GM20431 (cell line): Measurements from ENCODE around the gene UGDH.
"Not testable (repeated sequence)": the region's sequence is repeated elsewhere in the genome, so short reads cannot be mapped to it uniquely, and the experiment has no call there.

Experiments
- in situ Hi-C: fragments of 300-500 bp; cut with MseI, MboI; formaldehyde crosslinking; loops from one replicate; pipeline ENCODE4 v1.15.0; 2020; ENCODE audit warnings: low sequenced_read_pairs; ENCODE audit not compliant: unreplicated experiment

UGDH gene

GRCh38 chr4:39458161-39458504 lies 69.1 kb downstream of the UGDH start:
- in situ Hi-C loops = not testable (repeated sequence)

- in situ Hi-C loops = no loop called here
Observed at GRCh38 chr4:39456946-39457763, 70.1 kb downstream of the UGDH start.

GRCh38 chr4:39455486-39455885 lies 71.8 kb downstream of the UGDH start:
- in situ Hi-C loops = no loop called here

- in situ Hi-C loops = no loop called here
Observed at GRCh38 chr4:39453738-39454137, 73.5 kb downstream of the UGDH start.

- in situ Hi-C loops = no loop called here
Observed at GRCh38 chr4:39452860-39453587, 74.2 kb downstream of the UGDH start.

GRCh38 chr4:39452153-39452859 lies 74.9 kb downstream of the UGDH start:
- in situ Hi-C loops = no loop called here

GRCh38 chr4:39451423-39452023 lies 75.7 kb downstream of the UGDH start:
- in situ Hi-C loops = no loop called here

- in situ Hi-C loops = no loop called here
Observed at GRCh38 chr4:39450618-39451017, 76.6 kb downstream of the UGDH start.
